Heart right ventricle (tissue), 12 donors: ENCODE results near the gene DIS3L. TPM values are rescaled to one million over a fixed set of nuclear protein-coding genes. Genes with fewer than 3 reads are reported as not detected.

ENCODE experiments used
- polyA plus RNA-seq, 2 donors: library from polyadenylated mRNA; stranded (reverse); fragments of 200-250 nt; gene quantifications; one replicate each; pipeline ENCODE4 v1.2.3, GENCODE V29; 2013
- total RNA-seq, 10 donors: library from RNA; stranded (reverse); fragmentation: NEBNext Ultra II Directional in 3 of 10; extraction: Animal tissue kit (Norgen Biotek cat#: 25700) in 3 of 10; gene quantifications; one replicate each; pipeline versions ENCODE4 v1.2.1 to v1.2.4, GENCODE V29; 2021 to 2023
- donor health status: ischemic (EF 13 %, LVEDD 7.1; RV severe dilation, severe dysfunction).
- donor health status: healthy with polysubstance abuse.
- donor health status: DM: no; HTN: yes; CAD: no.
- donor health status: DM: no; HTN: no; CAD: no.
- donor health status: ischemic (EF 25% LVEDD 6.9; RV normal size, moderate dysfunction).
- donor health status: ischemic (EF 25% LVEDD 5.7; RV mildly dilated, moderate dysfunction).
- donor health status: healthy.
- donor health status: nonischemic (EF 11% LVEDD 7.7; RV severe dilation, severe dysfunction).
- donor health status: DM: yes; HTN: yes; CAD: no.
- donor health status: PGD.
- donor health status: ischemic (EF 29% LVEDD 5.4; RV normal size, mild dysfunction).
- donor health status: nonischemic (EF 23%, LVEDD 6.1; RV moderate dilation, normal function).

Gene DIS3L
- total and polyA plus RNA-seq, 12 donors: 10.6 to 49.6 (median 38.3) TPM

Other genes starting within 250 kb of the DIS3L start
- not detected for gene MEGF11, start 39.8 kb upstream of the DIS3L start, total RNA-seq
- gene MEGF11, start 39.8 kb upstream of the DIS3L start, polyA plus RNA-seq: under 1 TPM in 1 of 2 donors, not detected in 1; 0.03 TPM
- gene TIPIN, start 63.1 kb downstream of the DIS3L start, total RNA-seq: 1 to 10 TPM; 2.4 to 5.4 (median 3.4) TPM
- 1 to 10 TPM; 2.9 to 4.5 TPM for gene TIPIN, start 63.1 kb downstream of the DIS3L start, polyA plus RNA-seq
- 10 to 100 TPM; 30.9 to 61.3 (median 44.7) TPM for gene MAP2K1, start 93.3 kb downstream of the DIS3L start, total RNA-seq
- 100 to 1,000 TPM in 1 of 2 donors, 1 to 10 TPM in 1; 7.5 to 106 TPM for gene MAP2K1, start 93.3 kb downstream of the DIS3L start, polyA plus RNA-seq
- 10 to 100 TPM; 28.5 to 41.6 (median 33.9) TPM for gene SNAPC5, start 204.2 kb downstream of the DIS3L start, total RNA-seq
- 10 to 100 TPM; 32.8 to 48.8 TPM for gene SNAPC5, start 204.2 kb downstream of the DIS3L start, polyA plus RNA-seq
- gene RPL4, start 211.3 kb downstream of the DIS3L start, total RNA-seq: 1,000 to 10,000 TPM; 1,152 to 1,492 (median 1,276) TPM
- gene RPL4, start 211.3 kb downstream of the DIS3L start, polyA plus RNA-seq: 1,000 to 10,000 TPM; 2,017 to 3,057 TPM
- gene ZWILCH, start 211.8 kb downstream of the DIS3L start, total RNA-seq: 1 to 10 TPM; 1.6 to 6.6 (median 2.3) TPM
- gene ZWILCH, start 211.8 kb downstream of the DIS3L start, polyA plus RNA-seq: 1 to 10 TPM; 1.5 to 2.9 TPM